Measurements from ENCODE around the gene KLHL30.
A peak's percentile ranks its signal among the peaks of the same experiment; 100 is the strongest.

KLHL30 gene

GRCh38 chr2:238133499-238134392, 4.7 kb upstream of the KLHL30 start:
- no peak for DNase-seq

GRCh38 chr2:238134393-238134785, 4.1 kb upstream of the KLHL30 start:
- no peak for DNase-seq

DNA sequence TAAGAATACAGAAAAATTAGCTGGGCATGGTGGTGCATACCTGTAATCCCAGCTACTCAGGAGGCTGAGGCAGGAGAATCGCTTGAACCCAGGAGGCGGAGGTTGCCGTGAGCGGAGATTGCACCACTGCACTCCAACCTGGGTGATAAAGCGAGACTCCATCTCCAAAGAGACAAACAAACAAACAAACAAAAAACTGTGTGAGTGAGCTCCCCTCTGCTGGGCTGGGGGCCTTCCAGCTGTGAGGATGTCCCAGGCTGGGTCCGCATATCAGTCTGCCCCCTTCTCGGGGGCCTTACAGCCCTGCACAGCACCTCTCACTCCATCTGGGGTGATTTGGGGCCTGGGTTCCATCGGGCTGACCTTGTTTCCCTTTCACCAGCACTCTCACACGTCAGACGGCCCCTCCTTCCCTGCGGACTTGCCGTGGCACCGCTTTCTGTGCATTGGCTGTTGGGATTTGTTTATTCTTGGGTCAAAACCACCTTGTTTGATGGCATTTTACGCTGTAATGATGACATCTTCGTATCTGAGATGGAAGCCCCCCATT, 2.8 kb upstream of the KLHL30 start:
- DNase-seq: no peak

DNA sequence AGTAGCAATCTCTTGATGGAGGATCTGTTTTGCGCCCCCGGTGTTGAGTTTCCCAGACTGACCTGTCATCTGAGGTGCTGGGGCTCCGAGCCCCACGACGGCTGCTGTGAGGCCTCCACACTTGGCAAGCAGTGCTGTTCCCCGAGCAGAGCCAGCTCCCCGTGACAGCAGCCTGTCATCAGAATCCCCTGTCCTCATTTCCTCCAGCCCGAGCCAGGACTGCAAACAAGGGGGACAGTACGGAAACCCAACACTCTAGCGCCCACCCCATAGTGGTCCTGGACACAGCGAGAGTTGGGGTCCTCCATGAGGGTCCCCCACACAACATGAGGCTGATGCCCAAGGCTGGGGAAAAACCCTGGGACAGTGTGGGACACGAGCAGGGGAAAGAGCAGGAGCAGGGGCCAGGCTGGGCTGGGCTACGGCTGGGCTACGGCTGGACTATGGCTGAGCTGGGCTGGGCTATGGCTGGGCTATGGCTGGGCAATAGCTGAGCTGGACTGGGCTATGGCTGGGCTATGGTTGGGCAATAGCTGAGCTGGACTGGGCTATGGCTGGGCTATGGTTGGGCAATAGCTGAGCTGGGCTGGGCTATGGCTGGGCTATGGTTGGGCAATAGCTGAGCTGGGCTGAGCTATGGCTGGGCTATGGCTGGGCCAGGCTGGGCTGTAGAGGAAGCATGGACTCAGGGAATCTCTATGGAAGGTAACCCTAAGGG, 1.5 kb upstream of the KLHL30 start:
- no peak for DNase-seq

- DNase-seq: no peak
Measured at GRCh38 chr2:238137885-238138284, 583 bp upstream of the KLHL30 start.

DNA sequence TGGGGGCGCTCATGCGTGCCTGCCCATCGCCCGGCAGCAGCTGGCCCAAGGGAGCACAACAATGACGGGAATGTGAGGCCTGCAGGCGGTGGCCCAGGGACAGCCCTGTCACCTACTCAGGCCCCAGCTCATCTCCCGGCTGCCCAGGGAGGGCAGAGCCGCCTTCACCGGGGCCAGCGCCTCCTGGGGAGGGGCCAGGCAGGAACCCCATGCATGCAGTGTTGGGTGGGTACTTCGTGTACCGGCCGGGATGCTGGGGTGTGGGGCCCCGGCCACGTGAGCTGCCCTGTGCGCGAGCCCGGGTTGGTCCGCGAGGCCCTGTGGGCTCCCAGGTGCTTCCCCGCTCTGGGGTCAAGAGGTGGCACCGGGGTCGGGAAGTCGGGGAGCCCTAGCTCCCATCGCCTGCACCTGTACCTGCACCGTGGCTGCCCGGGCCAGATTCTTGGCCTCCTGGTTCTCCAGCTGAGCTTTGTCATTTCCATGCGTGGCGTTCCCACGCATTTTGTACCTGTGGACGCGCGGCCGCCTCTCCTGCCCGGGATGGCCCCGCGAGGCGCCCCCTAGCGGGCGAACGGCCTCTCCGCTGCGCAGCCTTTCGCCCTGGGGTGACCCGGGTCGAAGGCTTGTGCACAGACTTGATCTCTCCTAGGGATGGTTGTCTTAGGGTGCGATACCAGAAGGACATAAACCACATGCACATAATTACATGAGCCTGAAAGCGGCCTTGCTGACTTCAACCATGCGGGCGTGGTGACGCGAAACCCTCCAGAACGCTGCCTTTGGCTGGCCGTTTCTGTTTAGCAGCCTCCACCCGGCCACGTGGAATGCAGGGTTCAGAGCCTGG, 950 bp downstream of the KLHL30 start:
- no peak for DNase-seq

- no peak for DNase-seq
Measured at GRCh38 chr2:238140040-238140439, 1.6 kb downstream of the KLHL30 start.

DNA sequence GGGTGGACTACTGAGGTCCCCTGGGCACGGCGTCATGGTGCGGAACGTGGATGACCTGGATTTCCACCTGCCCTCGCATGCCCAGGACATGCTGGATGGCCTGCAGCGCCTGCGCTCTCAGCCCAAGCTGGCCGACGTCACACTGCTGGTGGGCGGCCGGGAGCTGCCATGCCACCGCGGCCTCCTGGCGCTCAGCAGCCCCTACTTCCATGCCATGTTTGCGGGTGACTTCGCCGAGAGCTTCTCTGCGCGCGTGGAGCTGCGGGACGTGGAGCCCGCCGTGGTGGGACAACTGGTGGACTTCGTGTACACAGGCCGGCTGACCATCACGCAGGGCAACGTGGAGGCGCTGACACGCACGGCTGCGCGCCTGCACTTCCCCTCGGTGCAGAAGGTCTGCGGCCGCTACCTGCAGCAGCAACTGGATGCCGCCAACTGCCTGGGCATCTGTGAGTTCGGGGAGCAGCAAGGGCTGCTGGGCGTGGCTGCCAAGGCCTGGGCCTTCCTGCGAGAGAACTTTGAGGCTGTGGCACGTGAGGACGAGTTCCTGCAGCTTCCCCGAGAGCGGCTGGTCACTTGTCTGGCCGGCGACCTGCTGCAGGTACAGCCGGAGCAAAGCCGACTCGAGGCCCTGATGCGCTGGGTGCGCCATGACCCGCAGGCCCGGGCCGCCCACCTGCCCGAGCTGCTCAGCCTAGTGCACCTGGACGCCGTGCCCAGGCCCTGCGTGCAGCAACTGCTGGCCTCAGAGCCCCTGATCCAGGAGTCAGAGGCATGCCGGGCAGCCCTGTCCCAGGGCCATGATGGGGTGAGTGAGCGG, 2.5 kb downstream of the KLHL30 start:
- DNase-seq: no peak

DNA sequence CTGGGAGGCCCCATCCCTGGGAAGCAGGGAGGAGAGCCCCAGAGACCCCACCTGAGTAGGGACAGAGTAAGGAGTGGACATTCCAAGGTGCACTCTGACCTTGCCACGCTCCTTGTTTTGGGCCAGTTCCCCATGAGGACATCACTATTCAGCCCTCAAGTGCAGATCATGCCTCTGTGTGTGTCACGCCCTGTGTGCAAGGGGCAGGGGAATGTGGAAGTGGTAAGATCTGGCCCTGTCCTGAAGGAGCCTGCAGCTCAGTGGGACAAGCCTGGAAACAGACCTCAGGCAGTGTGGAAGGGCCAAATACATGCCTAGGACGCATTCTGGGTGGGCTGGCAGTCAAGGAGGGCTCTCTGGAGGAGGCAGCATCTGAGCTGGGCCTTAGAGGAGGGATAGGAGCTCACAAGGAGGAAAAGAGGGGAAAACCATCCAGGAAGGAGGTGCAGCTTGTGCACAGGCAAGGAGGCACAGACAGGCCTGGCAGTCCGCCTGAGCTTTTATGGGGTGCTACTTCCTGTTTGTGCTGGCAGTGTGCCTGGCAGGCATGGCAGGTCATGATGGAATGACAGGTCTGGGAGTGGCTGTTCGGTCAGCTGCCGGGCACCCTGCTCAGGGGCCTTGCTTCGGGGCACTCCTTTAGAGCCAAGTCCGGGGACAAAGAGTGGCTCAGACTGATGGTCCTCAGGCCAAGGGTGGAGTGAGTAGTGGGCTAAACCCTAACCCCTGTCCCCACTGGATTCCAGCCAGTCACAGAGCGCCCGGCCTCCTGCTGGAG, 3.3 kb downstream of the KLHL30 start:
- no peak for DNase-seq

- no peak for DNase-seq
Measured at GRCh38 chr2:238142382-238143205, 4.1 kb downstream of the KLHL30 start.

DNA sequence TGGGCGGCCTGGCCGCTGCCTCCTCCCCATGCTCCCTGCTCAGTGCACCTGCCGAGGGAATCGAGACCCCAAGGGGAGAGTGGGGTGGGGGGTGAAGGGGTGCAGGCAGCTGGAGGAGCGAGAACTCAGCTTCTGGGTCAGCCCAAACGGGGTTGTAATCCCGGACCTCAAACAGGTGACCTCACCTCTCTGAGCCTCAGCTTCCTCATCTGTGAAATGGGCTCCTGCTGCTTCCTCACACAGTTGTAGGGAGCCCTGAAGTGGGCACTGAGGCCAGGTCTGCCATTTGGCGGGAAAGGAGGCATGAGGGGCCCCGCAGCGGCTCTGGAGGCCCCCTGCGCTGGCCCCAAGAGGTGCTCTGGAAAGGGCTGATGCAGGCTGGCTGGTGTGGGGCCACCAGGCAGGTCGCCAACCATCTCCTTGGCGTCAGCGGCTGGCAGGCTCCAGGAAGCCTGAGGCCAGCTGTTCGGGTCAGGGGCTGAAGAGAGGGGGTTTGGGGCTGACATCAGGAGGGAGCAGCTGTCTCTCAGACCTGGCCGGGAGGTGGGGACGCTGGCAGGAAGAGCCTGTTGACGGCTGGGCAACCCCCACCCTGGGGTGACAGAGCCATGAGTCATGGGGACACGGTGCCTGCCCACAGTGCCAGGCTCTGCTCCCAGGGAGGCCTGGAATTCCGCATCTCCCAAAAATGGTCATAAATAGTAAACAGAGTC, 4.9 kb downstream of the KLHL30 start:
- peak; percentile 47 for DNase-seq

GRCh38 chr2:238144262-238144661, 5.8 kb downstream of the KLHL30 start:
- no peak for DNase-seq

GRCh38 chr2:238145046-238145445, 6.6 kb downstream of the KLHL30 start:
- no peak for DNase-seq

- no peak for DNase-seq
Measured at GRCh38 chr2:238145851-238146250, 7.4 kb downstream of the KLHL30 start.

DNA sequence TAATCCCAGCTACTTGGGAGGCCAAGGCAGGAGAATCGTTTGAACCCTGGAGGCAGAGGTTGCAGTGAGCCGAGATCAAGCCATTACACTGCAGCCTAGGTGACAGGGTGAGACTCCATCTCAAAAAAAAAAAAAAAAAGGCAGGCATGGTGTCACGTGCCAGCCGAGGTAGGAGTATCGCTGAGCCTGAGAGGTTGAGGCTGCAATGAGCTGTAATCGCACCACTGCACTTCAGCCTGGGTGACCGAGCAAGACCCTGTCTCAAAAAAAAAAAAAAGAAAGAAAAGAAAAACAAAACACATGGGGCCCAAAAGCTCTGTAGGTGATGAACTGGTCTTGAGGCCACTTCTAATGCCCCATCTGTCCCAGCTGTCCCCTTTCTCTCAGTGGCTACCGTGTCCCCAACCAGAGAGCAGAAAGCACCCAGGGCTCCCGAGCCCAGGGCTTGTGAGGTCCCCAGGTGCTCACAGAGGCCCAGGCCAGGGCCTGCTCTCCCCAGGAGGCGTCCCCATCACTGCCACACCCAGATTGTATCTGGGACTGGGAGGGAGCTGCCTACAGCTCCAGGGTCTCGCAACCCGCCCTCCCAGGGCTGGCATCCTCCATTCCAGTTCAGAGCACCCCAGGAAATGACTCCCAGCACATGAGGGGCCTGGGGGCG, 8.5 kb downstream of the KLHL30 start:
- DNase-seq: no peak

- no peak for DNase-seq
Measured at GRCh38 chr2:238148981-238149380, 10.5 kb downstream of the KLHL30 start.

GRCh38 chr2:238149841-238150572, 11.5 kb downstream of the KLHL30 start:
- DNase-seq: no peak

GRCh38 chr2:238150686-238151085, 12.2 kb downstream of the KLHL30 start:
- DNase-seq: no peak
